K562 (cell line): Measurements from ENCODE around the gene LRP1-AS. TPM values are rescaled to one million over a fixed set of nuclear protein-coding genes. Genes with fewer than 3 reads are reported as not detected.

Experiments used
- ARNT ChIP-seq, 2 experiments: fragments of 450-650 bp; IDR thresholded peaks; 2 replicates each; pipeline ENCODE4 v1.6.1; 2016; ENCODE audit warnings: mild to moderate bottlenecking in 1 of 2
- CBX2 ChIP-seq: fragments of 200-600 bp; sonication (generic); IDR thresholded peaks from one replicate; pipeline ENCODE4 v1.6.1; 2012; ENCODE audit warnings: mild to moderate bottlenecking, low read length, inconsistent platforms; ENCODE audit not compliant: insufficient read depth, poor library complexity, severe bottlenecking
- CHD4 ChIP-seq: fragments of 200-600 bp; sonication (generic); IDR thresholded peaks from 3 replicates; pipeline ENCODE4 v1.6.1; 2012; ENCODE audit warnings: low read depth, mild to moderate bottlenecking, mixed read lengths, low read length, inconsistent platforms; ENCODE audit not compliant: insufficient read depth, insufficient replicate concordance, poor library complexity, severe bottlenecking
- DACH1 ChIP-seq: fragments of 450-650 bp; IDR thresholded peaks from 2 replicates; pipeline ENCODE4 v1.6.1; 2018; ENCODE audit not compliant: partially characterized antibody
- GATA2 ChIP-seq: sonication (generic); formaldehyde crosslinking; IDR thresholded peaks from 2 replicates; pipeline ENCODE4 v1.4.0; 2020; ENCODE audit warnings: mild to moderate bottlenecking, missing genetic modification reagents
- RBM22 ChIP-seq: fragments of 200-400 bp; formaldehyde crosslinking; IDR thresholded peaks from 2 replicates; pipeline ENCODE4 v1.6.1; 2018; ENCODE audit warnings: low read length, low read depth; ENCODE audit not compliant: poor library complexity, severe bottlenecking
- SP2 ChIP-seq: IDR thresholded peaks from 2 replicates; pipeline ENCODE4 v1.6.1; 2011; ENCODE audit warnings: mild to moderate bottlenecking, low read depth, low read length, moderate library complexity; ENCODE audit not compliant: poor library complexity, severe bottlenecking; ENCODE audit errors: extremely low read depth
- SREBF1 ChIP-seq: fragments of 150-350 bp; IDR thresholded peaks from 2 replicates; pipeline ENCODE4 v1.6.1; 2014; ENCODE audit warnings: antibody characterized with exemption, low read depth, low read length, borderline replicate concordance
- TBL1XR1 ChIP-seq, 2 experiments: IDR thresholded peaks; 2 replicates each; pipeline ENCODE4 v1.6.1; 2012; ENCODE audit warnings: improper control_type of control experiment in 2 of 2, low read length in 2 of 2, mild to moderate bottlenecking in 1 of 2
- TRIM24 ChIP-seq, 2 experiments: fragments of 450-650 bp; IDR thresholded peaks; 2 replicates each; pipeline ENCODE4 v1.6.1; 2016
- ZNF134 ChIP-seq: fragments of 250-450 bp; sonication (Bioruptor Pico); conservative IDR thresholded peaks from 2 replicates; pipeline ENCODE4 v1.4.0; 2020
- polyA plus RNA-seq, 8 experiments: library from polyadenylated mRNA; depleted of rRNA in 4 of 8; stranded (reverse) in 5 of 8; unstranded in 3 of 8; fragments of >200 nt; fragmentation: Nextera tagmentation in 2 of 8; fragmentation: Illumina TruSeq in 1 of 8; extraction: Ambion mirVana in 2 of 8; extraction: Trizol in 1 of 8; gene quantifications; 2 replicates each; pipeline versions ENCODE4 v1.2.1 to v1.2.3, GENCODE V29; 2011 to 2014; ENCODE audit warnings: inconsistent platforms in 1 of 8, missing spikeins in 1 of 8
- total RNA-seq, 7 experiments: library from RNA; depleted of rRNA in 6 of 7; stranded (reverse); fragments of >200 nt in 6 of 7; fragmentation: Illumina TruSeq in 2 of 7; extraction: Trizol in 2 of 7; gene quantifications; 2 replicates each; pipeline versions ENCODE4 v1.2.1 to v1.2.3, GENCODE V29; 2011 to 2021; ENCODE audit warnings: low replicate concordance in 1 of 7
- TF ChIP-seq, protein P1 (sequence below): fragments of 250-450 bp; sonication (Bioruptor Pico); IDR thresholded peaks from 2 replicates; pipeline ENCODE4 v1.8.0; 2022; ENCODE audit warnings: moderate library complexity, mild to moderate bottlenecking, inconsistent platforms
- TF ChIP-seq, protein P2 (sequence below), 2 experiments: fragments of 450-650 bp in 1 of 2; sonication (generic) in 1 of 2; formaldehyde crosslinking in 1 of 2; IDR thresholded peaks in 1 of 2; conservative IDR thresholded peaks in 1 of 2; 2 replicates each; pipeline versions ENCODE4 v1.6.1 to v1.8.1; 2016 to 2023; ENCODE audit warnings: mild to moderate bottlenecking in 2 of 2, moderate library complexity in 2 of 2, inconsistent platforms in 1 of 2, missing genetic modification reagents in 1 of 2
- TF ChIP-seq, protein P3 (sequence below), 2 experiments: fragments of 450-650 bp in 1 of 2; sonication (generic) in 1 of 2; formaldehyde crosslinking; conservative IDR thresholded peaks; 2 replicates each; pipeline versions ENCODE4 v1.4.0 to v1.8.1; 2020 to 2022; ENCODE audit warnings: mild to moderate bottlenecking in 1 of 2, missing genetic modification reagents in 1 of 2
- TF ChIP-seq, protein P4 (sequence below): fragments of 450-650 bp; formaldehyde crosslinking; IDR thresholded peaks from 2 replicates; pipeline ENCODE4 v1.4.0; 2020; ENCODE audit warnings: mild to moderate bottlenecking, moderate library complexity
- TF ChIP-seq, protein P5 (sequence below): sonication (generic); formaldehyde crosslinking; IDR thresholded peaks from 2 replicates; pipeline ENCODE4 v1.8.0; 2023; ENCODE audit warnings: missing genetic modification reagents, mild to moderate bottlenecking, borderline replicate concordance

LRP1-AS gene
- total and polyA plus RNA-seq, 9 of the 15 experiments (the other 6 are each of a cell fraction or from before 2014, with no cell fraction given) = not detected

DNA sequence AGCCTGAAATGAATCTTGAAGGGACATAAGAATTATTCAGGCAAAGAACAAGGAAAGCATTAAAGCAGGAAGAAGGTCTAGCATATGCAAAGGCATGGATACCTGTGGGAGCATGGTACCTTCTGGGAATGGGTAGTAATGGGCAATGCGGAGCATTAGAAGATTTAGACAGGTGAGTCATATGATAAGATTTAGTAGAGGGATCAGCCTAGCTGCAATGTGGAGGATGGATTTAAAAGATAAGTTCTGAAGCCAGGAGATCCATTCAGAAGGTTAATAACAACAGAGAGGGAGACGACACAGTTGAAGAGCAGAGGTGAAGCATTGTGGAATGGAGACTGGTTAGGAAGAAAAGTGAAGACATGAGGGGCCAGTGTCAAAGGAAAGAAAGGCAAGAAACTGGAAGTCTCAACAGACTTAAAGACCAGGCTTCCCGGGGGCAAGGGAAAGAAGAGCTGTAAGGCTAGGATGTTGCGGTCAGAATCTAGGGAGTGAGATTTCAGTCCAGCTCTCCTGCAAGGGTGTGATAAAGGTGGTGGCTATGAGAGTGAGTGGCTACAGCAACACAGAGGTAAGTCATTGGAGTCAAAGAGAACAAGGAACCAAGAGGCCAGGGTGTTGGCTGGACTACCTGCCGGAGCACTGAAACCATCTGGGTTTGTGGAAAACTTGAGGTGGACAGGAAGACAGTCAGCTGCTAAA is 30.7 kb downstream of the LRP1-AS start (continued):
- TF ChIP-seq, protein P1, sequence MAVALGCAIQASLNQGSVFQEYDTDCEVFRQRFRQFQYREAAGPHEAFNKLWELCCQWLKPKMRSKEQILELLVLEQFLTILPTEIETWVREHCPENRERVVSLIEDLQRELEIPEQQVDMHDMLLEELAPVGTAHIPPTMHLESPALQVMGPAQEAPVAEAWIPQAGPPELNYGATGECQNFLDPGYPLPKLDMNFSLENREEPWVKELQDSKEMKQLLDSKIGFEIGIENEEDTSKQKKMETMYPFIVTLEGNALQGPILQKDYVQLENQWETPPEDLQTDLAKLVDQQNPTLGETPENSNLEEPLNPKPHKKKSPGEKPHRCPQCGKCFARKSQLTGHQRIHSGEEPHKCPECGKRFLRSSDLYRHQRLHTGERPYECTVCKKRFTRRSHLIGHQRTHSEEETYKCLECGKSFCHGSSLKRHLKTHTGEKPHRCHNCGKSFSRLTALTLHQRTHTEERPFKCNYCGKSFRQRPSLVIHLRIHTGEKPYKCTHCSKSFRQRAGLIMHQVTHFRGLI (CRISPR knock-in tag) = no peak
- TF ChIP-seq ARNT (IDR thresholded peaks at IDR 0.05) = no peak
- peak; percentile 32; the same call in 1 of the 2 replicates for TF ChIP-seq GATA2 (CRISPR knock-in tag)
- no peak for TF ChIP-seq TBL1XR1 (IDR thresholded peaks at IDR 0.05; ENCODE audit: low read length in 2 of 2)
- TF ChIP-seq RBM22 = no peak
- TF ChIP-seq, protein P2, sequence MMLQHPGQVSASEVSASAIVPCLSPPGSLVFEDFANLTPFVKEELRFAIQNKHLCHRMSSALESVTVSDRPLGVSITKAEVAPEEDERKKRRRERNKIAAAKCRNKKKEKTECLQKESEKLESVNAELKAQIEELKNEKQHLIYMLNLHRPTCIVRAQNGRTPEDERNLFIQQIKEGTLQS (IDR thresholded peaks at IDR 0.05) = 0 out of 2 replicates have a peak, but pooled peaks have one; percentile 24
- TF ChIP-seq, protein P2 (CRISPR knock-in tag; conservative IDR thresholded peaks at IDR 0.05) = no peak
- TF ChIP-seq ZNF134 (CRISPR knock-in tag) = no peak
- TF ChIP-seq, protein P3, sequence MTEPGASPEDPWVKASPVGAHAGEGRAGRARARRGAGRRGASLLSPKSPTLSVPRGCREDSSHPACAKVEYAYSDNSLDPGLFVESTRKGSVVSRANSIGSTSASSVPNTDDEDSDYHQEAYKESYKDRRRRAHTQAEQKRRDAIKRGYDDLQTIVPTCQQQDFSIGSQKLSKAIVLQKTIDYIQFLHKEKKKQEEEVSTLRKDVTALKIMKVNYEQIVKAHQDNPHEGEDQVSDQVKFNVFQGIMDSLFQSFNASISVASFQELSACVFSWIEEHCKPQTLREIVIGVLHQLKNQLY (CRISPR knock-in tag; conservative IDR thresholded peaks at IDR 0.05) = no peak
- no peak for TF ChIP-seq SREBF1
- TF ChIP-seq, protein P4, sequence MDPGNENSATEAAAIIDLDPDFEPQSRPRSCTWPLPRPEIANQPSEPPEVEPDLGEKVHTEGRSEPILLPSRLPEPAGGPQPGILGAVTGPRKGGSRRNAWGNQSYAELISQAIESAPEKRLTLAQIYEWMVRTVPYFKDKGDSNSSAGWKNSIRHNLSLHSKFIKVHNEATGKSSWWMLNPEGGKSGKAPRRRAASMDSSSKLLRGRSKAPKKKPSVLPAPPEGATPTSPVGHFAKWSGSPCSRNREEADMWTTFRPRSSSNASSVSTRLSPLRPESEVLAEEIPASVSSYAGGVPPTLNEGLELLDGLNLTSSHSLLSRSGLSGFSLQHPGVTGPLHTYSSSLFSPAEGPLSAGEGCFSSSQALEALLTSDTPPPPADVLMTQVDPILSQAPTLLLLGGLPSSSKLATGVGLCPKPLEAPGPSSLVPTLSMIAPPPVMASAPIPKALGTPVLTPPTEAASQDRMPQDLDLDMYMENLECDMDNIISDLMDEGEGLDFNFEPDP (CRISPR knock-in tag) = no peak
- TF ChIP-seq CBX2 = no peak
- TF ChIP-seq TRIM24 (IDR thresholded peaks at IDR 0.05) = no peak
- no peak for TF ChIP-seq CHD4
- TF ChIP-seq SP2 = no peak
- TF ChIP-seq, protein P5, sequence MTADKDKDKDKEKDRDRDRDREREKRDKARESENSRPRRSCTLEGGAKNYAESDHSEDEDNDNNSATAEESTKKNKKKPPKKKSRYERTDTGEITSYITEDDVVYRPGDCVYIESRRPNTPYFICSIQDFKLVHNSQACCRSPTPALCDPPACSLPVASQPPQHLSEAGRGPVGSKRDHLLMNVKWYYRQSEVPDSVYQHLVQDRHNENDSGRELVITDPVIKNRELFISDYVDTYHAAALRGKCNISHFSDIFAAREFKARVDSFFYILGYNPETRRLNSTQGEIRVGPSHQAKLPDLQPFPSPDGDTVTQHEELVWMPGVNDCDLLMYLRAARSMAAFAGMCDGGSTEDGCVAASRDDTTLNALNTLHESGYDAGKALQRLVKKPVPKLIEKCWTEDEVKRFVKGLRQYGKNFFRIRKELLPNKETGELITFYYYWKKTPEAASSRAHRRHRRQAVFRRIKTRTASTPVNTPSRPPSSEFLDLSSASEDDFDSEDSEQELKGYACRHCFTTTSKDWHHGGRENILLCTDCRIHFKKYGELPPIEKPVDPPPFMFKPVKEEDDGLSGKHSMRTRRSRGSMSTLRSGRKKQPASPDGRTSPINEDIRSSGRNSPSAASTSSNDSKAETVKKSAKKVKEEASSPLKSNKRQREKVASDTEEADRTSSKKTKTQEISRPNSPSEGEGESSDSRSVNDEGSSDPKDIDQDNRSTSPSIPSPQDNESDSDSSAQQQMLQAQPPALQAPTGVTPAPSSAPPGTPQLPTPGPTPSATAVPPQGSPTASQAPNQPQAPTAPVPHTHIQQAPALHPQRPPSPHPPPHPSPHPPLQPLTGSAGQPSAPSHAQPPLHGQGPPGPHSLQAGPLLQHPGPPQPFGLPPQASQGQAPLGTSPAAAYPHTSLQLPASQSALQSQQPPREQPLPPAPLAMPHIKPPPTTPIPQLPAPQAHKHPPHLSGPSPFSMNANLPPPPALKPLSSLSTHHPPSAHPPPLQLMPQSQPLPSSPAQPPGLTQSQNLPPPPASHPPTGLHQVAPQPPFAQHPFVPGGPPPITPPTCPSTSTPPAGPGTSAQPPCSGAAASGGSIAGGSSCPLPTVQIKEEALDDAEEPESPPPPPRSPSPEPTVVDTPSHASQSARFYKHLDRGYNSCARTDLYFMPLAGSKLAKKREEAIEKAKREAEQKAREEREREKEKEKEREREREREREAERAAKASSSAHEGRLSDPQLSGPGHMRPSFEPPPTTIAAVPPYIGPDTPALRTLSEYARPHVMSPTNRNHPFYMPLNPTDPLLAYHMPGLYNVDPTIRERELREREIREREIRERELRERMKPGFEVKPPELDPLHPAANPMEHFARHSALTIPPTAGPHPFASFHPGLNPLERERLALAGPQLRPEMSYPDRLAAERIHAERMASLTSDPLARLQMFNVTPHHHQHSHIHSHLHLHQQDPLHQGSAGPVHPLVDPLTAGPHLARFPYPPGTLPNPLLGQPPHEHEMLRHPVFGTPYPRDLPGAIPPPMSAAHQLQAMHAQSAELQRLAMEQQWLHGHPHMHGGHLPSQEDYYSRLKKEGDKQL = no peak
- TF ChIP-seq DACH1 = no peak
- TF ChIP-seq, all 486 proteins: peak for 27
